Mucosa of descending colon (tissue), 3 donors: Measurements from ENCODE around the gene XIRP2. TPM values are rescaled to one million over a fixed set of nuclear protein-coding genes. Genes with fewer than 3 reads are reported as not detected.

Experiments used
- ATAC-seq: fragments of 200-7000 bp; cut with Tn5 transposase; one replicate; pipeline ENCODE4 v1.9.1; 2020; ENCODE audit warnings: mild to moderate bottlenecking, moderate library complexity
- DNase-seq, 3 donors: peaks; one replicate each; pipeline ENCODE4 v3.0.0-alpha.2; 2020
- H3K36me3 ChIP-seq: fragments of 200-600 bp; one replicate; pipeline ENCODE4 v1.8.0; 2021; ENCODE audit warnings: low read depth, mild to moderate bottlenecking
- H3K4me1 ChIP-seq: fragments of 200-600 bp; one replicate; pipeline ENCODE4 v1.8.0; 2021; ENCODE audit warnings: low read depth, mild to moderate bottlenecking
- H3K4me3 ChIP-seq: fragments of 200-600 bp; one replicate; pipeline ENCODE4 v1.8.0; 2021; ENCODE audit warnings: mild to moderate bottlenecking
- H3K9me3 ChIP-seq: fragments of 200-600 bp; one replicate; pipeline ENCODE4 v1.8.0; 2021; ENCODE audit warnings: mild to moderate bottlenecking
- intact Hi-C, 2 donors: fragments of 100-400 bp; cut with DNase I in 1 of 2; cut with micrococcal nuclease in 1 of 2; formaldehyde crosslinking; loops; one replicate each; pipeline versions ENCODE4 v1.11.0 to v1.11.1; 2022; cut with DNase I, micrococcal nuclease
- total RNA-seq, 3 donors: library from RNA; stranded (reverse); fragmentation: NEBNext Ultra II Directional in 2 of 3; extraction: Animal tissue kit (Norgen Biotek cat#: 25700) in 2 of 3; gene quantifications; one replicate each; pipeline versions ENCODE4 v1.2.1 to v1.2.4, GENCODE V29; 2021 to 2023
- TF ChIP-seq, protein P1 (sequence below): fragments of 200-600 bp; IDR thresholded peaks from one replicate; pipeline ENCODE4 v1.8.0; 2022; ENCODE audit warnings: antibody characterized with exemption, mild to moderate bottlenecking
- donor health status: DM: no; HTN: no; CAD: no; lungs with moderate emphysema.
- donor health status: DM: no; HTN: no; CAD: no.
- donor health status: DM: no; HTN: yes; CAD: no.

XIRP2 gene
- total RNA-seq, 3 donors from 2014 or later = 0.29 to 0.55 TPM; not detected in 1

DNA sequence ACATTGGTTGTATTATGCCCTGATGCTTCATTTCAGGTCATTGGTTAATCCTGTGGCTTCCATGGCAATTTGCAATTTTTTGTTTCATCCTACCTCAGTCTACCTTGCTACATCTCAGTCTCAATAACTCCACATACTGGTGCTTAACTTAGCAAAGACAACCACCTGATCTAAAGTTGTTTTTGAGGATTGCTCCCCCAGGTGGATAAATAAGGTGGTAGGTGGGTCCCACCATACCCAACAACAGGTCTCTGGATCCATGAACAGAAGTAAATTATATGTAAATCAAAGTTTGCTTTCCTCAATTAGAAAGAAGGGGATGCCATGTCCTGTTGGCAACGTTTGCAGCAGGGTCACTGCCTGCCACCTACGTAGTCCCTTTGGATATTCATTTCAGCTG lies 7.0 kb downstream of the XIRP2 start:
- intact Hi-C loops = no loop called here
- TF ChIP-seq, protein P1, sequence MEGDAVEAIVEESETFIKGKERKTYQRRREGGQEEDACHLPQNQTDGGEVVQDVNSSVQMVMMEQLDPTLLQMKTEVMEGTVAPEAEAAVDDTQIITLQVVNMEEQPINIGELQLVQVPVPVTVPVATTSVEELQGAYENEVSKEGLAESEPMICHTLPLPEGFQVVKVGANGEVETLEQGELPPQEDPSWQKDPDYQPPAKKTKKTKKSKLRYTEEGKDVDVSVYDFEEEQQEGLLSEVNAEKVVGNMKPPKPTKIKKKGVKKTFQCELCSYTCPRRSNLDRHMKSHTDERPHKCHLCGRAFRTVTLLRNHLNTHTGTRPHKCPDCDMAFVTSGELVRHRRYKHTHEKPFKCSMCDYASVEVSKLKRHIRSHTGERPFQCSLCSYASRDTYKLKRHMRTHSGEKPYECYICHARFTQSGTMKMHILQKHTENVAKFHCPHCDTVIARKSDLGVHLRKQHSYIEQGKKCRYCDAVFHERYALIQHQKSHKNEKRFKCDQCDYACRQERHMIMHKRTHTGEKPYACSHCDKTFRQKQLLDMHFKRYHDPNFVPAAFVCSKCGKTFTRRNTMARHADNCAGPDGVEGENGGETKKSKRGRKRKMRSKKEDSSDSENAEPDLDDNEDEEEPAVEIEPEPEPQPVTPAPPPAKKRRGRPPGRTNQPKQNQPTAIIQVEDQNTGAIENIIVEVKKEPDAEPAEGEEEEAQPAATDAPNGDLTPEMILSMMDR = no peak
- Histone ChIP-seq H3K9me3 (no peaks in the 10 kb centered on the region), H3K36me3 (no peaks in the 10 kb centered on the region), H3K4me3 (no peak overlapping the region), H3K4me1 (no peaks in the 10 kb centered on the region)
- ATAC-seq (no peak), DNase-seq (no peak)

DNA sequence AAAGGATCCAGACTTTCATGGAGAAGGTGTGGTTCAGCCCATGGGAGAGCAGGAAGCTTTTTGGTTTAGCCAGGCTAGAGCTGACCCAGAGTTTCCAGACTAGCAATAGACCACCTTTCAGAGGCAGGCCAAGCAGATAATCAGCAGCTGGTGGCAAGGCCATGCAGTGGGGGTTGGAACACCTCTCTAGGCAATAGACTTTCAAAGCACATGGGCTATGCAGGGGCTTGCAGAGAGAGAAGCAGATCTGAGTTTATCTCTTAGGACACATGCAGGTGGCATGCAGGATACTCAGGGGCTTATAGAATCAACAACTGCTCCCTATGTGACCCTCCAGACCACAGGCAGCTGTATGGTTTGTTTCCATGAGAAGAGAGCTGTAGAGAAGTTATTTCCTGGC lies 9.4 kb downstream of the XIRP2 start:
- H3K36me3 ChIP-seq = no peaks in the 10 kb centered on the region
- H3K4me1 ChIP-seq = no peaks in the 10 kb centered on the region
- intact Hi-C loops = no loop called here
- TF ChIP-seq, protein P1 = no peak
- H3K9me3 ChIP-seq = no peaks in the 10 kb centered on the region
- H3K4me3 ChIP-seq = no peak overlapping the region
- ATAC-seq (no peak), DNase-seq (no peak)

DNA sequence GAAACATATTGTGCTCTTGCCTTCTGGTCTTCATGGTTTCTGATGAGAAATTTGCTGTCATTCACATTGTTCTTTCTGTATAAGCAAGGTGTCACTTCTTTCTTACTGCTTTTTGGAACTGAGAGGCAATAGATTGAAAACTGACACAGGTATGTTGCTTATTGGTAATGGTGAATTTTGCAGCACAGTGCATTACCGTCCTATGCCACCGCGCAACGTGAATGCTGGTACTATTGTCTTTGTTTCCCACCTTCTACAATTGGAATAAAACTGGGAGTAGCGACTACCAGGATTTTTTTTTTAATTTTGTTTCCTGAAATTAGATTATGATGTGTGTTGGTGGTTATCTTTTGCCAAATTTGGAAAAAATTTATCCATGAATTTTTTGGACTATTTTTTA lies 11.4 kb downstream of the XIRP2 start:
- intact Hi-C loops = no loop called here
- ATAC-seq (no peak), DNase-seq (no peak)
- Histone ChIP-seq H3K36me3 (no peaks in the 10 kb centered on the region), H3K9me3 (no peaks in the 10 kb centered on the region), H3K4me1 (no peaks in the 10 kb centered on the region), H3K4me3 (no peak overlapping the region)
- TF ChIP-seq, protein P1 = no peak

DNA sequence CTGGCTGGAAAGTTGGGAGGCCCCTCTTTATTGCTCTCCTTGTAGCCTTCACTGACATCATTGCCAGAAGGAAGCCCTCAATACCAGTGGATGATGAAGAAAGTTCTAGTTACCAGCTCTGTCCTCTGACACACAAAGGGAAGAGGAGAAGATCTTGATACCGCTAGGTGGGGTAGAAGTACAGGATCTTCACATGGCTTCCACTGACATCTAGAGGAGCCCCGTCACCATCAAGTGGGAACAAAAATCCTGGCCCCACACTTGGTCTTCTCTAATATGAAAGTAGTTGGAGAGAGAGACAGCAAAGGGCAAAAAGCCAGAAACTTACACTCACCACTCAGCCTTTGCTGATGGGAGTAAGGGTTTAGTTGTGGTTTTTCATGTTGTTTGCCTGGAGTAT lies 12.4 kb downstream of the XIRP2 start:
- no peaks in the 10 kb centered on the region for H3K36me3 ChIP-seq
- ATAC-seq (no peak), DNase-seq (peak in 1 of 3 donors; percentile 1)
- no peaks in the 10 kb centered on the region for H3K4me1 ChIP-seq
- H3K4me3 ChIP-seq = no peak overlapping the region
- no peaks in the 10 kb centered on the region for H3K9me3 ChIP-seq
- intact Hi-C loops = no loop called here
- TF ChIP-seq, protein P1 = no peak

DNA sequence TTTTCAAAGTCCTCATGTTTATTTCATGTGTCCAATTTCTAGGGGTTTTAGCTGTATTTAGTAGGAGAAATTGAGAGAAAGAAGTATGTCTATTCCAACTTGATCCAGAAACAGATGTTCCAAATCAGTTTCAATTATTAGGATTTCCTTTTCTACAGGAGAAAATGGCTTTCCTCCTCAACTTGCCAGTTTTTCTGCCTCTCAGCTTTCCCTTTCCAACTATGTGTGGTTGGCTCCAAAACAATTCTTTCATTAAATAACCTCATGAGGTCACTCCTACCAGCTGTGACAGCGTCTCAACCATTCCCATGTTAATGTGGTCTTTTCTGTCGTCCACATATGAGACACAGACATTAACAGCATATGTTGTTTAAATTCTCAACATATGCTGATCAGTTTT lies 13.1 kb downstream of the XIRP2 start:
- TF ChIP-seq, protein P1 = no peak
- ATAC-seq = no peak
- no peak for DNase-seq
- intact Hi-C loops = no loop called here
- H3K9me3 ChIP-seq = no peaks in the 10 kb centered on the region
- H3K4me3 ChIP-seq = no peak overlapping the region
- no peaks in the 10 kb centered on the region for H3K4me1 ChIP-seq
- no peaks in the 10 kb centered on the region for H3K36me3 ChIP-seq

DNA sequence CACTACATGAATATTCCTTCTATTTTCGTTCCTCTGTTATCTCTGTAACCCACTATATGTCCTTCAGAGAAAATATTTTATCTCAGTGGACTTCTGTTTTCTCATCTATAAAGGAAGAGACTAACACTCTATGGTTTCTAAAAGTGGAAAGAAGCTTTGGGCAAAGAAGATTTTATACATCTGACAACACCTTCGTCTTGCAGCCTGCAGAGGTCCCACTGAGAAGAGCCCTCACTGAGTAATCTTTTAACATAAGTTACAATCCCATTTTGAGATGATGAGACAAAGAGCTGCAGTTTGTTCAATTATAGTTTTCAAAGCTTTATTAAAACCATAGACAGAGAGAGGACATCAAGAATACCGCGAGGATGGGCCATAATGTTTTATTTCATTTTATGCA lies 28.7 kb downstream of the XIRP2 start:
- no peaks in the 10 kb centered on the region for H3K4me1 ChIP-seq
- H3K4me3 ChIP-seq = no peak overlapping the region
- H3K36me3 ChIP-seq = no peaks in the 10 kb centered on the region
- ATAC-seq (no peak), DNase-seq (no peak)
- intact Hi-C loops = no loop called here
- H3K9me3 ChIP-seq = peaks cover 2% of the 10 kb centered on the region
- TF ChIP-seq, protein P1 = no peak
